Naive thymus-derived CD4-positive, alpha-beta T cell (primary cell): ENCODE measurements around the gene BRMS1. TPM values are rescaled to one million over a fixed set of nuclear protein-coding genes. Genes with fewer than 3 reads are reported as not detected.

ENCODE experiments used
- ATAC-seq: fragments of 150-1000 bp; cut with Tn5 transposase; 2 replicates; pipeline ENCODE4 v1.10.0; 2021; ENCODE audit warnings: mild to moderate bottlenecking, moderate library complexity
- CTCF ChIA-PET: fragments of 350-600 bp; sonication (Branson Sonifier 250); formaldehyde crosslinking; loops from one replicate; lab custom pipeline; 2021; ENCODE audit warnings: antibody characterized with exemption; lab: Charles Lee
- POLR2A ChIA-PET: fragments of 350-600 bp; sonication (Branson Sonifier 250); formaldehyde crosslinking; loops from one replicate; lab custom pipeline; 2021; ENCODE audit warnings: antibody characterized with exemption, inconsistent platforms; lab: Charles Lee
- DNase-seq, 9 donors: peaks; one replicate each; pipeline versions ENCODE4 v3.0.0 to v3.0.0-alpha.2; 2020 to 2022; ENCODE audit warnings: mixed read lengths in 1 of 9
- H3K27ac ChIP-seq: one replicate; pipeline ENCODE4 v1.7.0; 2013; ENCODE audit warnings: mild to moderate bottlenecking, low read depth, low read length, moderate library complexity
- H3K27me3 ChIP-seq, 2 donors: one replicate each; pipeline ENCODE4 v1.7.0; 2013; ENCODE audit warnings: low read length in 2 of 2, mild to moderate bottlenecking in 2 of 2, moderate library complexity in 2 of 2; ENCODE audit not compliant: control insufficient read depth in 2 of 2, insufficient read depth in 2 of 2
- H3K36me3 ChIP-seq, 3 experiments: 1 replicate in 2 of 3; 2 replicates in 1 of 3; pipeline ENCODE4 v1.7.0; 2013; ENCODE audit warnings: low read length in 3 of 3, mild to moderate bottlenecking in 3 of 3, moderate library complexity in 1 of 3; ENCODE audit not compliant: insufficient read depth in 3 of 3, control insufficient read depth in 2 of 3
- H3K4me1 ChIP-seq, 2 donors: one replicate each; pipeline ENCODE4 v1.7.0; 2013; ENCODE audit warnings: low read length in 2 of 2, mild to moderate bottlenecking in 2 of 2, moderate library complexity in 1 of 2; ENCODE audit not compliant: control insufficient read depth in 2 of 2, insufficient read depth in 2 of 2
- H3K4me3 ChIP-seq: 2 replicates; pipeline ENCODE4 v1.7.0; 2013; ENCODE audit warnings: mild to moderate bottlenecking, low read length
- H3K9me3 ChIP-seq, 3 experiments: 1 replicate in 2 of 3; 2 replicates in 1 of 3; pipeline ENCODE4 v1.7.0; 2013; ENCODE audit warnings: low read length in 3 of 3; ENCODE audit not compliant: control insufficient read depth in 2 of 3
- H3K27ac Mint-ChIP-seq, 9 donors: one replicate each; pipeline ENCODE4 v1.8.0; 2020 to 2022; ENCODE audit warnings: mixed read lengths in 9 of 9, mild to moderate bottlenecking in 8 of 9, moderate library complexity in 5 of 9, inconsistent platforms in 2 of 9
- H3K27me3 Mint-ChIP-seq, 5 donors: one replicate each; pipeline ENCODE4 v1.8.0; 2021 to 2022; ENCODE audit warnings: mixed read lengths in 5 of 5, mild to moderate bottlenecking in 1 of 5
- H3K36me3 Mint-ChIP-seq, 5 donors: one replicate each; pipeline ENCODE4 v1.8.0; 2020 to 2022; ENCODE audit warnings: mixed read lengths in 5 of 5, mild to moderate bottlenecking in 3 of 5, inconsistent platforms in 1 of 5
- H3K4me1 Mint-ChIP-seq, 7 donors: one replicate each; pipeline ENCODE4 v1.8.0; 2020 to 2022; ENCODE audit warnings: mixed read lengths in 7 of 7, mild to moderate bottlenecking in 3 of 7, inconsistent platforms in 1 of 7
- H3K4me3 Mint-ChIP-seq, 10 donors: one replicate each; pipeline ENCODE4 v1.8.0; 2020 to 2022; ENCODE audit warnings: mild to moderate bottlenecking in 10 of 10, mixed read lengths in 10 of 10, moderate library complexity in 6 of 10, inconsistent platforms in 2 of 10
- H3K9me3 Mint-ChIP-seq, 11 donors: one replicate each; pipeline ENCODE4 v1.8.0; 2020 to 2022; ENCODE audit warnings: mixed read lengths in 11 of 11, mild to moderate bottlenecking in 4 of 11, inconsistent platforms in 1 of 11, moderate library complexity in 1 of 11
- intact Hi-C, 2 donors: fragments of 100-400 bp; cut with micrococcal nuclease; formaldehyde crosslinking; loops; one replicate each; pipeline ENCODE4 v1.15.1; 2023
- polyA plus RNA-seq, 2 donors: library from polyadenylated mRNA; unstranded; fragments of 300-500 nt; fragmentation: Illumina TruSeq; gene quantifications; one replicate each; pipeline ENCODE4 v1.2.3, GENCODE V29; 2021
- total RNA-seq, 6 experiments: library from RNA in 5 of 6; stranded (reverse) in 5 of 6; gene quantifications; 1 replicate in 5 of 6; 2 replicates in 1 of 6; pipeline ENCODE4 v1.2.3 and lab custom pipeline; 2021 to 2026

Gene BRMS1
- total and polyA plus RNA-seq, 7 experiments from 2014 or later: 35.9 to 73.5 (median 49.4) TPM

GRCh38 chr11:66339686-66340483 lies 5.0 kb downstream of the BRMS1 start:
- Histone ChIP-seq H3K4me1 (peaks cover 21 to 26% of the 10 kb centered on the region in 2 donors), H3K27me3 (no peaks in the 10 kb centered on the region), H3K36me3 (peaks cover 5 to 65% (median 10%) of the 10 kb centered on the region in 3 experiments), H3K27ac (no peak overlapping the region), H3K4me3 (no peak overlapping the region), H3K9me3 (no peaks in the 10 kb centered on the region)
- Mint-ChIP-seq H3K4me3 (peak overlapping the region in 1 of 10 donors; percentile 29), H3K9me3 (peaks cover 0 to 1% (median 0%) of the 10 kb centered on the region in 11 donors), H3K36me3 (peaks cover 13 to 20% (median 14%) of the 10 kb centered on the region in 5 donors), H3K27me3 (peaks cover 0 to 2% (median 0%) of the 10 kb centered on the region in 5 donors), H3K4me1 (peaks cover 18 to 52% (median 34%) of the 10 kb centered on the region in 7 donors), H3K27ac (no peak overlapping the region)
- CTCF ChIA-PET: interaction anchor here (0.6 to 1.0 kb wide), 2 partner anchors 11 to 346 kb away, joined by 3 to 5 read pairs; no protein-coding TSS in a partner anchor
- no peak for ATAC-seq
- DNase-seq: no peak
- intact Hi-C loops: no loop called here
- POLR2A ChIA-PET: interaction anchor here (0.6 kb wide), 1 partner anchor 18 kb away, joined by 3 read pairs; no protein-coding TSS in a partner anchor

GRCh38 chr11:66339162-66339675 lies 5.7 kb downstream of the BRMS1 start:
- intact Hi-C loops: no loop called here
- Histone ChIP-seq H3K36me3 (peaks cover 5 to 59% (median 10%) of the 10 kb centered on the region in 3 experiments), H3K9me3 (no peaks in the 10 kb centered on the region), H3K4me1 (peaks cover 18 to 25% of the 10 kb centered on the region in 2 donors), H3K4me3 (no peak overlapping the region), H3K27me3 (no peaks in the 10 kb centered on the region), H3K27ac (no peak overlapping the region)
- Mint-ChIP-seq H3K4me1 (peaks cover 15 to 45% (median 30%) of the 10 kb centered on the region in 7 donors), H3K36me3 (peaks cover 11 to 20% (median 14%) of the 10 kb centered on the region in 5 donors), H3K27ac (peak overlapping the region in 2 of 9 donors; percentile 32 to 51), H3K27me3 (peaks cover 0 to 2% (median 0%) of the 10 kb centered on the region in 5 donors), H3K9me3 (no peaks in the 10 kb centered on the region), H3K4me3 (peak overlapping the region in 2 of 10 donors; percentile 31 to 48)
- ChIA-PET POLR2A (no interaction called here), CTCF (no interaction called here)
- ATAC-seq (no peak), DNase-seq (no peak)

- ATAC-seq: no peak
- Mint-ChIP-seq H3K27me3 (peaks cover 0 to 2% (median 0%) of the 10 kb centered on the region in 5 donors), H3K4me1 (peaks cover 11 to 38% (median 23%) of the 10 kb centered on the region in 7 donors), H3K27ac (peak overlapping the region in 1 of 9 donors; percentile 51), H3K36me3 (peaks cover 11 to 20% (median 14%) of the 10 kb centered on the region in 5 donors), H3K4me3 (peak overlapping the region in 2 of 10 donors; percentile 31 to 48), H3K9me3 (no peaks in the 10 kb centered on the region)
- no peaks in the 10 kb centered on the region for H3K27me3 ChIP-seq
- no peak for DNase-seq
- POLR2A ChIA-PET: no interaction called here
- peaks cover 5 to 63% (median 10%) of the 10 kb centered on the region in 3 experiments for H3K36me3 ChIP-seq
- H3K4me3 ChIP-seq: no peak overlapping the region
- H3K4me1 ChIP-seq: peaks cover 11 to 18% of the 10 kb centered on the region in 2 donors
- no peak overlapping the region for H3K27ac ChIP-seq
- no peaks in the 10 kb centered on the region for H3K9me3 ChIP-seq
- intact Hi-C loops: no loop called here
- CTCF ChIA-PET: interaction anchor here (1.0 to 1.1 kb wide), 2 partner anchors 27 to 48 kb away, joined by 3 read pairs; no protein-coding TSS in a partner anchor
Measured at GRCh38 chr11:66338276-66339161, 6.4 kb downstream of the BRMS1 start.

GRCh38 chr11:66337103-66337899 lies 7.6 kb downstream of the BRMS1 start:
- intact Hi-C loops: no loop called here
- POLR2A ChIA-PET: interaction anchor here (0.6 to 3.1 kb wide), 3 partner anchors 11 to 805 kb away, joined by 3 to 28 read pairs (median 5); no protein-coding TSS in a partner anchor
- DNase-seq (no peak), ATAC-seq (no peak)
- H3K36me3 Mint-ChIP-seq: peaks cover 5 to 24% (median 8%) of the 10 kb centered on the region in 5 donors
- CTCF ChIA-PET: interaction anchor here (0.5 to 3.9 kb wide), 3 partner anchors 26 to 266 kb away, joined by 3 to 26 read pairs (median 3); no protein-coding TSS in a partner anchor
- Histone ChIP-seq H3K4me1 (peaks cover 7 to 15% of the 10 kb centered on the region in 2 donors), H3K27me3 (no peaks in the 10 kb centered on the region), H3K9me3 (no peaks in the 10 kb centered on the region), H3K4me3 (no peak overlapping the region), H3K27ac (peak overlapping the region; percentile 12), H3K36me3 (peaks cover 5 to 68% (median 10%) of the 10 kb centered on the region in 3 experiments)
- H3K9me3 Mint-ChIP-seq: no peaks in the 10 kb centered on the region
- H3K4me3 Mint-ChIP-seq: peak overlapping the region in 8 of 10 donors; percentile 16 to 96 (median 86)
- peaks cover 0 to 28% (median 13%) of the 10 kb centered on the region in 7 donors for H3K4me1 Mint-ChIP-seq
- H3K27me3 Mint-ChIP-seq: peaks cover 0 to 2% (median 0%) of the 10 kb centered on the region in 5 donors
- H3K27ac Mint-ChIP-seq: peak overlapping the region in 6 of 9 donors; percentile 21 to 87 (median 64)

- peak in 3 of 9 donors; percentile 24 to 62 (median 53) for DNase-seq
- no peaks in the 10 kb centered on the region for H3K27me3 ChIP-seq
- Mint-ChIP-seq H3K36me3 (peaks cover 0 to 17% (median 2%) of the 10 kb centered on the region in 5 donors), H3K4me1 (peaks cover 0 to 21% (median 11%) of the 10 kb centered on the region in 7 donors), H3K9me3 (no peaks in the 10 kb centered on the region), H3K27ac (peak within 1 kb of the TSS in 8 of 9 donors; percentile 8 to 88 (median 64)), H3K4me3 (peak within 1 kb of the TSS; percentile 77 to 96 (median 90)), H3K27me3 (peaks cover 0 to 2% (median 0%) of the 10 kb centered on the region in 5 donors)
- peak within 1 kb of the TSS; percentile 52 for H3K4me3 ChIP-seq
- peaks cover 3 to 62% (median 3%) of the 10 kb centered on the region in 3 experiments for H3K36me3 ChIP-seq
- peak; percentile 85 for ATAC-seq
- H3K27ac ChIP-seq: peak within 1 kb of the TSS; percentile 70
- intact Hi-C loops: no loop called here
- POLR2A ChIA-PET: interaction anchor here (0.6 to 3.1 kb wide), 7 partner anchors 9 to 806 kb away, joined by 3 to 28 read pairs (median 3); partner anchors contain the start of genes B4GAT1 and BRMS1
- CTCF ChIA-PET: interaction anchor here (1.9 to 3.9 kb wide), 2 partner anchors 25 to 50 kb away, joined by 7 to 26 read pairs; no protein-coding TSS in a partner anchor
- no peaks in the 10 kb centered on the region for H3K9me3 ChIP-seq
- peaks cover 7 to 15% of the 10 kb centered on the region in 2 donors for H3K4me1 ChIP-seq
Measured at GRCh38 chr11:66336234-66337102, 8.4 kb downstream of the BRMS1 start, which contains the start of gene RIN1. Gene RIN1, minus strand, starts transcription at chr11:66336434. Its CDS starts 32 bp downstream, at chr11:66336402.
